NCI-H146 treated with DMSO at 0.1 percent for 48 hours (cell line): ENCODE results near the gene NUMA1.

ENCODE experiments used
- DNase-seq: peaks from one replicate; lab custom pipeline; 2025; ENCODE audit not compliant: unreplicated experiment; lab: John Stamatoyannopoulos, UW

The NUMA1 gene

GRCh38 chr11:72018171-72018570, 62.2 kb downstream of the NUMA1 start:
- DNase-seq, result no peak

GRCh38 chr11:72015511-72016061, 64.8 kb downstream of the NUMA1 start:
- no peak for DNase-seq

- DNase-seq, result no peak
Measured at GRCh38 chr11:72014761-72015320, 65.5 kb downstream of the NUMA1 start.

GRCh38 chr11:72013765-72014711, 66.3 kb downstream of the NUMA1 start:
- no peak for DNase-seq

- no peak for DNase-seq
Measured at GRCh38 chr11:72012897-72013721, 67.2 kb downstream of the NUMA1 start.

- DNase-seq, result no peak
Measured at GRCh38 chr11:72012091-72012630, 68.2 kb downstream of the NUMA1 start.

- DNase-seq, result no peak
Measured at GRCh38 chr11:72010529-72011233, 69.7 kb downstream of the NUMA1 start.

GRCh38 chr11:72009156-72009555, 71.2 kb downstream of the NUMA1 start:
- no peak for DNase-seq

GRCh38 chr11:72008728-72009127, 71.6 kb downstream of the NUMA1 start:
- no peak for DNase-seq

GRCh38 chr11:72007587-72007986, 72.8 kb downstream of the NUMA1 start:
- DNase-seq, result no peak

- DNase-seq, result no peak
Measured at GRCh38 chr11:72007089-72007476, 73.3 kb downstream of the NUMA1 start.

- DNase-seq, result no peak
Measured at GRCh38 chr11:72006309-72007088, 73.8 kb downstream of the NUMA1 start.

GRCh38 chr11:72005347-72006260, 74.7 kb downstream of the NUMA1 start:
- DNase-seq, result no peak

- DNase-seq, result no peak
Measured at GRCh38 chr11:72004515-72005346, 75.6 kb downstream of the NUMA1 start.

- no peak for DNase-seq
Measured at GRCh38 chr11:72003776-72004171, 76.6 kb downstream of the NUMA1 start.

GRCh38 chr11:72002841-72003775, 77.2 kb downstream of the NUMA1 start:
- DNase-seq, result no peak
